ENCODE measurements around the gene HLCS.

- TF ChIP-seq POLR2A (IDR thresholded peaks at IDR 0.05): no peak
- TF ChIP-seq CTCF (IDR thresholded peaks at IDR 0.05): no peak
- no peak for TF ChIP-seq POLR2AphosphoS5 (IDR thresholded peaks at IDR 0.05)
These were observed 116.1 kb downstream of the HLCS start for GRCh38 chr21:36850372-36850771.
